ENCODE data around the gene SLAIN2.

DNA sequence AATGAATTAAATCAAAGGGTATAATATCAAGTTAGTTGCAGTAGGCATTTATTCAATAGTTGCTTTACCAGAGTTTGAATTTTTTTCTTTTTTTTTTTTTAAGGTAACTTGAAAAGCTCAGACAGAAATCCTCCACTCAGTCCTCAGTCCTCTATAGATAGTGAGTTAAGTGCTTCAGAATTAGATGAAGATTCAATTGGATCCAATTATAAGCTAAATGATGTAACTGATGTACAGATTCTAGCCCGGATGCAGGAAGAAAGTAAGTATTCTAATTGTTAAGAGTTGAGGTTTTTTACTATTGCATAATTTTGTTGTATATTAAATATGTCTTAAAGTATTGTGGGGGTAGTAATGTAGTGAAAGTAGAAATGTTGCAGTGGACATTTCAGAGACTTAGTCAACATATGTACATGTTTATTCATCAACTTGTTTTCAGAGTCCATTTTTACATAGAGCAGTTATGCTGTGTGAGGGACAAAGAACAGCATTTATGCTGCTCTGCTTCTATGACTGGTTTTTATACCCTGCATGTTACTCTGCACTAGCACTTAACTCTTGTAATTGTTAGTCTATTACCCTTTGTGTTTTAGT is 38.4 kb downstream of the SLAIN2 start:
- TF ChIP-seq CTCF (IDR thresholded peaks at IDR 0.05) (no peak), POLR2A (IDR thresholded peaks at IDR 0.05) (no peak)

Data from heart left ventricle (tissue), 13 donors.